Pulmonary artery endothelial cell (primary cell): Measurements from ENCODE around the gene P2RX7. TPM values are rescaled to one million over a fixed set of nuclear protein-coding genes. Genes with fewer than 3 reads are reported as not detected.
A peak's percentile ranks its signal among the peaks of the same experiment; 100 is the strongest.
"Not testable (repeated sequence)": the region's sequence is repeated elsewhere in the genome, so short reads cannot be mapped to it uniquely, and the experiment has no call there.

Source experiments
- DNase-seq: peaks from one replicate; pipeline ENCODE4 v3.0.0-alpha.2; 2011; ENCODE audit warnings: low read depth, low spot score
- total RNA-seq: library from RNA; depleted of rRNA; stranded (reverse); fragments of >200 nt; gene quantifications from 2 replicates; pipeline ENCODE4 v1.2.3, GENCODE V29; 2014

Gene P2RX7
- total RNA-seq, 1 donor from 2014 or later: 1.7 TPM

DNA sequence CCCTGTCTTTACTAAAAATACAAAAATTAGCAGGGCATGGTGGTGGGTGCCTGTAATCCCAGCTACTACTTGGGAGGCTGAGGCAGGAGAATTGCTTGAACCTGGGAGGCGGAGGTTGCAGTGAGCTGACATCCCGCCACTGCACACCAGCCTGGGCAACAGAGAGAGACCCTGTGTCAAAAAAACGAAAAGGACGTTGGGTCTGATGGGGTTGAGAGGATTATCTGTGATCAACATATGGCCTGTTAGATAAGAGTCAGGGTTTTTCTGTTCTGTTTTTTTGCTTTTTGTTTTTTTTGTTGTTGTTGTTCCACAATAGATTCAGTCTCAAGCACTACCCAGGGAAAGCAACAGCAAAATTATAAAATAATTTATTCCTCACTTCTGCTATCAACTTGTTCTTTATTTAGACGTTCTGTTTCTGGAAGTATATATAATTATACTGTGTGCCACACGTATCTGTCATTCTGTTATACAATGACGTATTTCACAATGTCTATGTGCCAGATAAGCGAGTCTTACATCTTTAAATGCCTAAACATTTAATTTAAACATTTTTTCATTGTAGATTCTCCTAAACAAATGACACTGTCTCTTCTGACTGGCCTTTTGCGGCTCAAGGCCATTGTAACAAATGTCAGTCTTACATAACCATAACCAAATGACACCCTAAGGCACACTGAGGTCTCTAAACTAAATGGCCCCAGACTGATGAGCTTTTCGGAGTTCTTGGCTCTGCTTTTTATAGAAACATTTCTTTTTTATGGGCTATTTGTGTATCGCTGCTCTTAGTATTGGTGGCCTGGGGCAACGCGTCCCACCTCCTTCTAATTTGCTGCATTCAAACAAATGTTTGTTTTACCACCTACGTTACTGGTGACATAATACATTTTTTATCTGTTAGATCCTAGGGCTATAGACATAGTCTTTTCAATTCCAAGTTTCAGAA lies 70.0 kb downstream of the P2RX7 start:
- DNase-seq: no peak

DNA sequence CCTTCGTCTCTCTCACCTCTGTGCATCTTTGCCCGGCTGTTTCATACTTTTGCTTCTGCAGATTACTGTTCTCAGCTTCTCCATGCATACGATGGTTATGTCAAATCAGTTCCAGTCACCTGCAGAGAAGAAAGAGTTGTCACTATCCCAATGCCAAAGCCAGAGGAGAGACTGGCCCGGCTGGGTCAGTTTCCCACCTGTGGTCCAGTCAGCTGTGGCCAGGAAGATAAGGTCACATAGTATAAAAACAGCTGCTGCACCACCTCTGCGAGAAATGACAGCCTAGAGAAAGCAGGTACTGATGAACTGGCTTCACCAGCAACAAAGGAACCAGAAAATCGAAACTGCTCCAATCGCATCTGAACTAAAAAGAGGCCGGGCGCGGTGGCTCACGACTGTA lies 70.8 kb downstream of the P2RX7 start:
- no peak for DNase-seq

DNA sequence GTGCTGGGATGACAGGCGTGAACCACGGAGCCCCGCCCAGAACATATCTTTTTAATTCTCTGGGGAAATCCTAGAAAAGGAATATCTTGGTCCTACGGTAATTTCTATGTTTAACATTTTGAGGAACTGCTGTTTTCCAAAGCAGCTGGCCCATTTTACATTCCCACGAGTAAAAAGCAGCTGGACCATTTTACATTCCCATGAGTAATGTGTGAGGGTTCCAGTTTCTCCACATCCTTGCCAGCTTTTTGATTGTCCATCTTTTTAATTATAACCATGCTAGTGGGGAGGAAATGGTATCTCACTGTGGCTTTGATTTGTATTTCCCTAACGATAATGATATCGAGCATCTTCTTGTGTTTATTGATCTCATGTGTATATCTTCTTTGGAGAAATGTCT lies 72.8 kb downstream of the P2RX7 start:
- DNase-seq: no peak

DNA sequence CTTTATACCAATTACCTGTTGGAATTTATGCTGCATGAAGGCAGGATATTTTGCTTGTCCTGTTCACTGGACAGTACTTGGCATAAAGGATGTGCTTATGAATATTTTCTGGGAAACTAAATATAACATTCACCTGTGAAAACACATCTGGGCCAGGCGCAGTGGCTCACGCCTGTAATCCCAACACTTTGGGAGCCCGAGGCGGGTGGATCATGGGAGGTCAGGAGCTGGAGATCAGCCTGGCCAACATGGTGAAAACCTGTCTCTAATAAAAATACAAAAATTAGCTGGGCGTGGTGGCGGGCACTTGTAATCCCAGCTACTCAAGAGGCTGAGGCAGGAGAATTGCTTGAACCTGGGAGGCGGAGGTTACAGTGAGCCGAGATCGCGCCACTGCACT lies 75.9 kb downstream of the P2RX7 start:
- DNase-seq: not testable (repeated sequence)

DNA sequence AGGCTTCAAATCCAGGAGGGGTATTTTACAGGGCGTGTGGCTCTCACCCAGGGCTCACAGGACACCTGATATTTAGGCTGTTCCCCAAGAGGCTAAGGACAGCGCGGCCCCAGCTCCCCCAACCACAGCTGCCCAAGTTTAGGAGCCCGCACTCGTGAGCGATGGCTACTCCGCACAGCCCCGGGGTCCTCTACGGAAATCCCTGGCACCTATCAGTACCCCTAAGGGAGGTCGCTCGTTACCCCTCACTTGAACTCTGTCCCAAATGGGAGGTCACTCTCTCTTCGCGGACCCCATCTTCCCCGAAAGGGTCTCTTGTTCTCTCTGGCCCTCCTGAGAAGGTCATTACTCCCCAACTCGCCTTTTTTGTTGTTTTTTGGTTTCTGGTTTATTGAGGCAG lies 76.5 kb downstream of the P2RX7 start:
- DNase-seq: no peak

DNA sequence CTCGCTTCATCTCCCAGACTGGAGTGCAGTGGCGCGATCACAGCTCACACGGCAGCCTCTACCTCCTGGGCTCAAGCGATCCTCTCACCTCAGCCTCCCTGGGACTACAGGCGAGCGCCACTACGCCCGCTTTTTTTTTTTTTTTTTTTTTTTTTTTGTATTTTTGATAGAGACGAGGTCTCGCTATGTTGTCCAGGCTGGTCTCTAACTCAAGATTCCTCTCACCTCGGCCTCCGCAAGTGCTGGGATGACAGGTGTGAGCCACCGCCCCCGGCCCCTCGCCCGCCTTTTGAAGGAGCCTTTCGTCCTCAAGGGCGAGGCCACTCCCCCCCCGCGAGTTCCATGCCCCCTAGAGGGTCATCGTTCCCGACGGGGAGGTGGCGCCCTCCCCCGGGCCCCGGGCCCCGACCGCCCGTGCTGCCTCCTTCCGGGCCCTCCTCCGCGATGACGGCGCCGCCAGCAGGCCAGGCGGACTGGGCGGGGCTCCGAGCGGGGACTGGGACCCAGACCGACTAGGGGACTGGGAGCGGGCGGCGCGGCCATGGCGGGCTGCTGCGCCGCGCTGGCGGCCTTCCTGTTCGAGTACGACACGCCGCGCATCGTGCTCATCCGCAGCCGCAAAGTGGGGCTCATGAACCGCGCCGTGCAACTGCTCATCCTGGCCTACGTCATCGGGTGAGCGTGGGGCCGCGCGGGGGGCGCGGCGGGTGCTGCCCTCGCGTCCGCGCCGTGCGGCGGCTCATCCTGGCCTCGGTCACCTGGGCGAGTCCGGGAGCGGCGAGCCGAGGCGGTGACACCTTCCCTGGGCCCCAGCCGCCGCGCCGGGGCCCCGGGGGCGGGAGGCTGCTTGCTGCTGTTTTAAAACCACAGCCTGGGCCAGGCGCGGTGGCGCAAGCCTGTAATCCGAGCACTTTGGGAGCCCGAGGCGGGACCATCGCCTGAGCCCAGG lies 77.2 kb downstream of the P2RX7 start, which contains the start of gene P2RX4:
P2RX4 (plus strand) TSS at position 506 of the 949 bp plus-strand sequence; CDS start at position 542, 36 bp downstream.
- DNase-seq: no peak

DNA sequence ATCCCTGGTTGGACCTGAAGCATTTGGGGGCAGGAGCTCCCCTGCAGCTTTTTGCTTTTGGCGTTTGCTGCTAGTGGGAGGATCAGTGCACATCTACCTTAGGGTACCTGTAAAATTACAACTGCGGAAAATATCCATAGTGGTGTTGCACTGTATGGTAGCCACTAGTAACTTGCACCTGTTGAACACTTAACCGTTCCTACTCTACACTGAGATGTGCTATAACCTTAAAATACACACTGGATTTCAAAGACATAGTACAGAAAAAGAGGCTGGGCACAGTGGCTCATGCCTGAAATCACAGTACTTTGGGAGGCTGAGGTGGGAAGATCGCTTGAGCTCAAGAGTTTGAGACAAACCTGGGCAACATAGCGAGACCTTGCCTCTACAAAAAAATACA lies 80.2 kb downstream of the P2RX7 start:
- DNase-seq: no peak

DNA sequence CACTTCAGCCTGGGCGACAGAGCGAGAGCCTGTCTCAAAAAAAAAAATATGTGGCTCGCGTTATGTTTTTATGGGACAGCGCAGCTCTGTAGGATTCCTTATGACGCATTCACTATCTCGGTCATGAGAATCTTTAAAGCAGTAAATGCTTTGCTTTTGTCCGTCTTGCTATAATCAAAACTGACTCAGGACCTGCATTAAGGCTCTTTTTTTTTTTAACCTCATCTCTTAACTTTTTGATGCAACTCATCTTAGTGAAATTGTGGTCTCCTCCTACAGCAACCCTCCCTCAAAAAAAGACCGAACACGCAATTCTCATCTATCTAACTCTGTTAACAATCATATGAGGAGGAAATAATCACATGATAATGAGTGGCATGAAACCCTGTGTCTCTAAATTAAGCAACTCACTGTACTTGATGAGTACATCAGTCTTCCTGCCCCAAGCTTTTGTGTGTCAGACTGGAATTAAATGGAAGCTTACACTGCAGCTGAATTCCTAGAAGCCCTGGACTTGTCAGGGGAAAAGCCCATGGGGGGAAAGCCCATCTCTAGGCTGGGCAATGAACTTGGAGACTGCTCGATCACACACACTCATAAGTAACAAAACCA lies 81.6 kb downstream of the P2RX7 start:
- no peak for DNase-seq

DNA sequence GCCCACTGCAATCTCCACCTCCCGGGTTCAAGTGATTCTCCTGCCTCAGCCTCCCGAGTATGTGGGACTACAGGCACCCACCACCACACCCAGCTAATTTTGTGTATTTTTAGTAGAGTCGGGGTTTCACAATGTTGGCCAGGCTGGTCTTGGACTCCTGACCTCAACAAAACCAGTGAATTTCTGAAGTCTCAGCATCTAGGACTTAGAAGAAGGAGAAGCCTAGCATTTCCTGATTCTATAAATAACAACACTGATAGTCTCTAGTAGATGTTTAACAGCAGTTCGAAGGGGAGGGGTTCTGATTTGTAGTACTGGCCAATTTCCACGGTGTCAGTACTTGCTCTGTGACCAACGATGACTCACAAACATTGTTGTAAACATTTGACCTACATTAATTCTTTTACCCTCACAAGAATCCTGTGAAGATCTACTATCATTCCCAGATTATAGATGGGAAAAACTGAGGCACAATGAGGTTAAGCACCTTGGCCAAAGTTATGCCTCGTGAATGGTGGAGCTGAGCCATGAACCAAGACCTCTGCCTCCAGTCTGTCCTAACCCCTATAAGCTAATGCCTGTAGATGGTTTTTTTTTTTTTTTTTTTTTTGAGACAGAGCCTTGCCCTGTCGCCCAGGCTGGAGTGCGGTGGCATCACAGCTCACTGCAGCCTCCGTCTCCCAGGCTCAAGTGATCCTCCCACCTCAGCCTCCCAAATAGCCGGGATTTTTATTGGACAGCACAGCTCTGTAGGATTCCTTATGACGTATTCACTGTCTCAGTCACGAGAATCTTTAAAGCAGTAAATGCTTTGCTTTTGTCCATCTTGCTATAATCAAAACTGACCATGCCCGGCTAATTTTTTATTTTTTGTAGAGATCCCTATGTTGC lies 82.4 kb downstream of the P2RX7 start:
- DNase-seq: peak; percentile 69

DNA sequence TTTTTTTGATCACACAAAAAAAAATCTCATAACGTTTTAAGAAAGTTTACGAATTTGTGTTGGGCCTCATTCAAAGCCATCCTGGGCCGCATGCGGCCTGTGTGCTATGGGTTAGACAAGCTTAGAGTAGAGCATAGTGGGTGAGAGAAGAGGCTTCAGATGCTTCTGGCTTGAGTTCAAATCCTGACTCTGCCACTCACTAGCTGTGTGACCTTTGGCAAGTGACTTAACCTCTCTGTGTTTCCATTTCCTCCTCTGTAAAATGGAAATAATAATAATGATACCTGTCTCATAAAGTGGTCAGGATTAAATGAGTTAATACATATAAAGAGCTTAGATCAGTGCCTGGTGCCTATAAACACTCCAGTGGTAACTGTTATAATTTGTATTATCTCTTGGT lies 83.4 kb downstream of the P2RX7 start:
- no peak for DNase-seq

DNA sequence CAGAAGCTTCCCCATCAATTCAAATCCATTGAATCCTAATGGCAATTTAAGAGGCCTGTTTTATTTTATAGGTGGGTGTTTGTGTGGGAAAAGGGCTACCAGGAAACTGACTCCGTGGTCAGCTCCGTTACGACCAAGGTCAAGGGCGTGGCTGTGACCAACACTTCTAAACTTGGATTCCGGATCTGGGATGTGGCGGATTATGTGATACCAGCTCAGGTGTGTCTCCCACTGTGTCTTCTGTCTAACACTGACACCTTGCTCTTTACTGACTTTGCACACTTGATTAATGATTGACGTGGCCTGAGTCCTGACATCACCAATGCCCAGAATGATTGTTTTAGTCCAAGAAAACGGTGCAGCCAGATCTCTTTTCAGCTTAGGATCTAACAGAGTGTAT lies 84.4 kb downstream of the P2RX7 start:
- DNase-seq: no peak

DNA sequence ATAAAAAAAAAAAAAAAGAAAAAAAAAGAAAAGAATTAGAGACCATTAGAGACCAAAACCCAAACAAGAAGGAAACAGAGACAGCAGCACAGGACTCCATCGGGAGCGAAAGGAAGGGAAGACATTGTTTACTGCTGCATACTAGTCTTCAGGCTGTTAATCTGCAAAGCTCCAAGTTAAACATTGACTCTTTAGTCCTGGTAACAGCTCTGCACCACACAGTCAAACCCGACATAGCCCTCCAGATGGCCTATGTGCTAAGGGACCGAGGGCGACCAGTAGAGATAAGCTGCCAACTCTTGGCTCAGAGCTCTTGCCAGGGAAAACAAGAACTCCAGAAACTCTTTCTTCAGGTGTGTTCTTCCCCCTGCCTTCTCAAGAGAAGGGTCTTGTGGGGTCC lies 85.1 kb downstream of the P2RX7 start:
- no peak for DNase-seq

DNA sequence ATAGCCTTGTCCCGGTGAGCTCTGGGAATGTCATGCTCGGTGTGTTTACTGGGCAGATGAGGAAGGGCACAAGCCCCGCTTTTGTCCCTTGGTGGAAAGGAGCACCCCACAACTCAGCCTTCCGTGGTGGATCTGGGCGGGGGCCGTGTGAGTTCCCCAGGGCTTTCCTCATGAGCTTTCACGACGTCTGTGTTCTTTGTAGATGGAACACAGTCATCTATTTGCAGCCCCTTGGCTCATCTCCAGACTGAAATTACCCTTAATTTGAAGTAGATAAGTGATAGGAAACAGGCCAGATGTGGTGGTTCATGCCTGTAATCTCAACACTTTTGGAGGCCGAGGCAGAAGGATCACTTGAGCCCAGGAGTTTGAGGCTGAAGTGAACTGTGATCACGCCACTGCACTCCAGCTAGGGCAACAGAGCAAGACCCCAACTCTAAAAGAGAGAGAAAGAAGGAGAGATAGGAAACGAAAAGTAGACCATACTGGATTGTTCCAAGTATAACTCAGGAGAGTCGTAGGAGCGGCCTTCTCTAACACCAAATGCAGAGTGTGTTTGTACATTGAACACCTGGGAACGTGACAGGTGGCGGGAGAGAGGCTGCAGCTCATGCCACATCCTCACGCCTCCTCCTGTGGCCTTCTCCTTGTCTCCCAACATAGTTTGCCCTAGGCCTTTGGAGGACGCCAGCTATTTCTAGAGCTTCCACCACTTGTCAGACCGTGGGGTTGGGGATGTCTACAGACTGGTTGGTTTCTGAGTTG lies 86.1 kb downstream of the P2RX7 start:
- no peak for DNase-seq

DNA sequence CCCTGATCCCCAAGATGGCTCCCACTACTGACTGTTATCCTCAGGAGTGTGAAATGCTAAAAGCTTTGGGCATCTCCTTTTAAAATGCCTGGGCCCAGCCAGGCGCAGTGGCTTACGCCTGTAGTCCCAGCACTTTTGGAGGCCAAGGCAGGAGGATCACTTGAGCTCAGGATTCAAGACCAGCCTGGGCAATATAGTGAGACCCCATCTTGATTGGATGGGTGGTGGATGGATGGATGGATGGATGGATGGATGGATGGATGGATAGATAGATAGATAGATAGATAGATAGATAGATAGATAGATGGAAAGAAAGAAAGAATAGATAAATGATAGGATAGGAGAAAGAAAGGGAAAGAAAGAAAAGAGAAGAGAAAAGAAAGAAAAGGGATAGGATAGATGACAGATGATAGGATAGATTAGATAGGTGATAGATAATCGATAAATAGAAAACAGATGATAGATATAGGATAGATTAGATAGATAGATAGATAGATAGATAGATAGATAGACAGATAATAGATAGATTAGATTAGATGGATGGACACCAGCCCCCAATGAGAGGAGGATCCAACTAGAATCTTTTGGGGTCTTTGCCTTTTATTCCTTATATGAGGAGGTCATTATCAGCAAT lies 86.8 kb downstream of the P2RX7 start:
- DNase-seq: no peak

DNA sequence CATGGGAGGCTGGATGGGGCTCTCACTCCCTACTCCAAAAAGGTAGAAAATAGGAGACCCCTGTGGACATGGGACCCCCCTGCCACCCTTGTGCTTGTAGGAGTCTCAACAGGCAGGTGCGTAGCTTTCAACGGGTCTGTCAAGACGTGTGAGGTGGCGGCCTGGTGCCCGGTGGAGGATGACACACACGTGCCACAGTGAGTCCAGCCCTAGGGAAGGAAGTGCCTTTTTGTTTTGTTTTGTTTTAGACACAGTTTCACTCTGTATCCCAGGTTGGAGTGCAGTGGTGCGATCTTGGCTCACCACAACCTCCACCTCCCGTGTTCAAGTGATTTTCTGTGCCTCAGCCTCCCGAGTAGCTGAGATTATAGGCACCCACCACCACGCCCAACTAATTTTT lies 90.2 kb downstream of the P2RX7 start:
- no peak for DNase-seq

DNA sequence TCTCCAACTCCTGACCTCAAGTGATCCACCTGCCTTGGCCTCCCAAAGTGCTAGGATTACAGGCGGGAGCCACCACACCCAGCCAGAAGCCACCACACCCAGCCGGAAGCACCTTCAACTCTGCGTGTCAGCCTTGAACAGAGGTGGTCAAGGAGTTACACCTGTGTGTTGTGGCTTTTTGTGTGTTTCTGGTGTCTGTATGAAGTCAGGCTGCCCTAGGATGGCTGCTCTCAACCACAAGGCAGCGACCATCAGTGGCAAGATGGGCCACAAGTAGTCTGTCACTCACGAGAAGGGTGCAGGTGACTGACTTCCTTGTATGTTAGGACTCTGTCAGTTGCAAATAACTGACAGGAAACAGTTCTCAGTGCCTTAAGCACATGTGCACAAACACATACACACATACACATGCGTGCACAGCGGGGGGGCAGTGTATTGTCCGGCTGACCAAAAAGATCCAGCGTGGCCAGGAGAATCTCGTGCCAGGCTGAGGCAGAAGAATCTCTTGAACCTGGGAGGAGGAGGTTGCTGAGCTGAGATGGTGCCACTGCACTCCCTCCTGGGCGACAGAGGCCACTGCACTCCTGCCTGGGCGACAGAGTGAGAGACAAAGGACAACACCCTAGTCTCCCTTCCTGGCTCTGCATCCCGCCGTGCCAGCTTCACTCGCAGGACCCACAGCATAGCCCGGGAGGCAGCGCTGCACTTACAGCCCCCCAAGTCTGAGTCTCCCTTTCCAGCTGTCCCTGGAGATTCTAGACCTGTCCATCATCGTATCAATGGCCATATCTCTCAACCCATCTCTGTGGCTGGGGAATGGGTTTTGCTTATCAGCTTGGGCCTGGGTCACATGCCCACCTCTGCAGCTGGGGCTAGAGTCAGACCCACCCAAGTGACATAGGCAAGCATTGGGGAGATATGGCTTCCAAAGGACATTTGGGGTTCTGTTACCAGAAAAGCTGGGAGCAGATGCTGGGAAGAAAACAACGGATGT lies 90.9 kb downstream of the P2RX7 start:
- no peak for DNase-seq

DNA sequence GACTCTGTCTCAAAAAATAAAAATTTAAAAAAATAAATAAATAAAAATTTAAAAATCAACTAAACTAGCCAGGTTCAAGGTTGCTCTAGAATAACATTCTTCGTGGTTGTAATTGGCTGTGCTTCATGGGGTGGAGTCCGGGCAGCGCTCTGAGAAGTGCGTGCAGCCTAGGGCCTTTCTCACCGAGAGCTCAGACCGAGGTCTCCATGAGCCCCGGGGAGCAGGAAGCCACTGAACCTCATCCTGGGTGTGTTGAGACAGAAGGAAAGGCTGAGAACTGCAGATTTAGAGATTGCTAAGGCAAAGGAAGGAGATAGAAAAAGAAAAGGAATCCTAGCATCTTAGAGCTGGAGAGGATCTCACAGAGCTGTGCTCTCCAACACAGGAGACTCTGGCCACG lies 91.9 kb downstream of the P2RX7 start:
- no peak for DNase-seq

DNA sequence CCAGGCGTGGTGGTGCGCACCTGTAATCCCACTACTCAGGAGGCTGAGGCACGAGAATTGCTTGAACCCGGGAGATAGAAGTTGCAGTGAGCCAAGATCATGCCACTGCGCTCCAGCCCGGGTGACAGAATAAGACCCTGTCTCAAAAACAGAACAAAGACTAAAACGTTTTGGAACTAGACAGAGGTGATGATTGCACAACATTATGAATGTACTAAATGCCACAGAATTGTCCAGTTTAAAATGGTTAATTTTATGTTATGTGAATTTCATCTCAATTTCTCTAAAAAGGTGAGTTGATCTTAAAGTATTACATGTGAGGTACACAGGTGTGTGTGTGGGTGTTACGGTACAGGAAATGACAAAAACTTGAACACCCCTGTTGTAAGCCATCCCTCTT lies 93.7 kb downstream of the P2RX7 start:
- no peak for DNase-seq
